Caco-2 (cell line): ENCODE measurements around the gene SLC11A2. TPM values are rescaled to one million over a fixed set of nuclear protein-coding genes. Genes with fewer than 3 reads are reported as not detected.

Experiments used
- BruUV-seq: library from RNA; stranded (reverse); fragments of 400-500 nt; replicated peaks from 2 replicates; lab custom pipeline; 2021; lab: Mats Ljungman, UMichigan
- CTCF ChIA-PET: fragments of 300-600 bp; sonication (Branson Sonifier 250); formaldehyde crosslinking; loops from one replicate; lab custom pipeline; 2022; ENCODE audit warnings: antibody characterized with exemption; lab: Charles Lee
- POLR2A ChIA-PET: fragments of 300-600 bp; sonication (Branson Sonifier 250); formaldehyde crosslinking; loops from one replicate; lab custom pipeline; 2022; ENCODE audit warnings: antibody characterized with exemption; lab: Charles Lee
- DNase-seq, 2 experiments: peaks; one replicate each; pipeline versions ENCODE4 v3.0.0 to v3.0.0-alpha.2; 2020 to 2022
- H3K27me3 ChIP-seq: replicated peaks from 2 replicates; pipeline ENCODE4 v1.6.0; 2011; ENCODE audit warnings: low read length; ENCODE audit not compliant: control insufficient read depth, insufficient read depth
- H3K36me3 ChIP-seq: 2 replicates; pipeline ENCODE4 v1.5.1; 2011; ENCODE audit warnings: low read length; ENCODE audit not compliant: control insufficient read depth, insufficient read depth
- H3K4me1 ChIP-seq: fragments of 250-450 bp; sonication (Bioruptor Pico); 2 replicates; pipeline ENCODE4 v1.5.1; 2020; ENCODE audit warnings: mild to moderate bottlenecking
- H3K4me3 ChIP-seq: 2 replicates; pipeline ENCODE4 v1.5.1; 2011; ENCODE audit warnings: low read depth, mild to moderate bottlenecking, control low read depth, low read length
- H3K9me3 ChIP-seq: fragments of 250-450 bp; sonication (Bioruptor Pico); 2 replicates; pipeline ENCODE4 v1.5.1; 2020; ENCODE audit warnings: mild to moderate bottlenecking, moderate library complexity
- H3K27ac Mint-ChIP-seq: one replicate; pipeline ENCODE4 v1.8.0; 2022; ENCODE audit warnings: mixed read lengths; ENCODE audit not compliant: unreplicated experiment
- H3K27me3 Mint-ChIP-seq: one replicate; pipeline ENCODE4 v1.8.0; 2022; ENCODE audit warnings: mixed read lengths; ENCODE audit not compliant: insufficient read depth, unreplicated experiment
- H3K36me3 Mint-ChIP-seq: one replicate; pipeline ENCODE4 v1.8.0; 2022; ENCODE audit warnings: mild to moderate bottlenecking, mixed read lengths; ENCODE audit not compliant: insufficient read depth, unreplicated experiment
- H3K4me1 Mint-ChIP-seq: one replicate; pipeline ENCODE4 v1.8.0; 2022; ENCODE audit warnings: low read depth, mixed read lengths; ENCODE audit not compliant: unreplicated experiment
- H3K4me3 Mint-ChIP-seq: one replicate; pipeline ENCODE4 v1.8.0; 2022; ENCODE audit warnings: mild to moderate bottlenecking, moderate library complexity, mixed read lengths; ENCODE audit not compliant: unreplicated experiment
- H3K9me3 Mint-ChIP-seq: one replicate; pipeline ENCODE4 v1.8.0; 2022; ENCODE audit warnings: mixed read lengths; ENCODE audit not compliant: unreplicated experiment
- intact Hi-C: fragments of 100-400 bp; cut with micrococcal nuclease; formaldehyde crosslinking; loops from one replicate; pipeline ENCODE4 v1.10.0; 2022; ENCODE audit not compliant: unreplicated experiment
- total RNA-seq: library from RNA; stranded (reverse); gene quantifications from 2 replicates; pipeline ENCODE4 v1.2.3, GENCODE V29; 2022
- TF ChIP-seq, protein P1 (sequence below), 2 experiments: fragments of 200-600 bp in 1 of 2; IDR thresholded peaks; 1 replicate in 1 of 2; 2 replicates in 1 of 2; pipeline versions ENCODE4 v1.5.1 to v1.8.0; 2011 to 2022; ENCODE audit warnings: antibody characterized with exemption in 1 of 2, control low read depth in 1 of 2, inconsistent platforms in 1 of 2, low read depth in 1 of 2, low read length in 1 of 2, mild to moderate bottlenecking in 1 of 2, moderate library complexity in 1 of 2; ENCODE audit not compliant: insufficient read depth in 1 of 2, severe bottlenecking in 1 of 2, unreplicated experiment in 1 of 2

SLC11A2 gene
- total RNA-seq, 1 experiment from 2014 or later: 115 TPM

DNA sequence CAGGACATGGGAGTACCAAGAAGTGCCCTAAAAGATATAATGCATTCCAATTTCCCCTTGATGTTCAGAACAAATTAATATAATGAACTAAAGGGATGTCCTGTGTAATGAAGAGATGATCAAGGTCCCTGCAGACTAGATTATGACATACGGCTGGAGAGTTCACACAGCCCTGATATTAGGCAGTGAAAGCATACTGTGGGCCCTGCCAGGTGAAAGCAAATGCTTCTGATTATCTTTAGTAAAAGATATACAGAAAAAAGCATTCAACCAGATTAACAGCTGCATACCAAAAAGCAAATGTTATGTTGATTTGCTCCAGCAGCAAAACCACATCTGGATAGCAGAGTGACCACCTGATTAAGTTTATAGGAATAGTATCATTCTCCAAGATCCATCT lies 61.8 kb downstream of the SLC11A2 start:
- peaks cover 26% of the 10 kb centered on the region for H3K4me1 Mint-ChIP-seq
- no peaks in the 10 kb centered on the region for H3K27me3 ChIP-seq
- no peak for DNase-seq
- H3K9me3 ChIP-seq: no peaks in the 10 kb centered on the region
- BruUV-seq: no TSS peak
- no peaks in the 10 kb centered on the region for H3K27me3 Mint-ChIP-seq
- peaks cover 24% of the 10 kb centered on the region for H3K4me1 ChIP-seq
- ChIA-PET POLR2A (no interaction called here), CTCF (no interaction called here)
- H3K36me3 Mint-ChIP-seq: no peaks in the 10 kb centered on the region
- no peak overlapping the region for H3K4me3 ChIP-seq
- intact Hi-C loops: no loop called here
- TF ChIP-seq, protein P1, sequence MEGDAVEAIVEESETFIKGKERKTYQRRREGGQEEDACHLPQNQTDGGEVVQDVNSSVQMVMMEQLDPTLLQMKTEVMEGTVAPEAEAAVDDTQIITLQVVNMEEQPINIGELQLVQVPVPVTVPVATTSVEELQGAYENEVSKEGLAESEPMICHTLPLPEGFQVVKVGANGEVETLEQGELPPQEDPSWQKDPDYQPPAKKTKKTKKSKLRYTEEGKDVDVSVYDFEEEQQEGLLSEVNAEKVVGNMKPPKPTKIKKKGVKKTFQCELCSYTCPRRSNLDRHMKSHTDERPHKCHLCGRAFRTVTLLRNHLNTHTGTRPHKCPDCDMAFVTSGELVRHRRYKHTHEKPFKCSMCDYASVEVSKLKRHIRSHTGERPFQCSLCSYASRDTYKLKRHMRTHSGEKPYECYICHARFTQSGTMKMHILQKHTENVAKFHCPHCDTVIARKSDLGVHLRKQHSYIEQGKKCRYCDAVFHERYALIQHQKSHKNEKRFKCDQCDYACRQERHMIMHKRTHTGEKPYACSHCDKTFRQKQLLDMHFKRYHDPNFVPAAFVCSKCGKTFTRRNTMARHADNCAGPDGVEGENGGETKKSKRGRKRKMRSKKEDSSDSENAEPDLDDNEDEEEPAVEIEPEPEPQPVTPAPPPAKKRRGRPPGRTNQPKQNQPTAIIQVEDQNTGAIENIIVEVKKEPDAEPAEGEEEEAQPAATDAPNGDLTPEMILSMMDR (IDR thresholded peaks at IDR 0.05; ENCODE audit: insufficient read depth in 1 of 2, low read depth in 1 of 2, low read length in 1 of 2, severe bottlenecking in 1 of 2, unreplicated experiment in 1 of 2): no peak
- no peak overlapping the region for H3K4me3 Mint-ChIP-seq
- H3K9me3 Mint-ChIP-seq: no peaks in the 10 kb centered on the region
- H3K27ac Mint-ChIP-seq: no peak overlapping the region
- no peaks in the 10 kb centered on the region for H3K36me3 ChIP-seq

DNA sequence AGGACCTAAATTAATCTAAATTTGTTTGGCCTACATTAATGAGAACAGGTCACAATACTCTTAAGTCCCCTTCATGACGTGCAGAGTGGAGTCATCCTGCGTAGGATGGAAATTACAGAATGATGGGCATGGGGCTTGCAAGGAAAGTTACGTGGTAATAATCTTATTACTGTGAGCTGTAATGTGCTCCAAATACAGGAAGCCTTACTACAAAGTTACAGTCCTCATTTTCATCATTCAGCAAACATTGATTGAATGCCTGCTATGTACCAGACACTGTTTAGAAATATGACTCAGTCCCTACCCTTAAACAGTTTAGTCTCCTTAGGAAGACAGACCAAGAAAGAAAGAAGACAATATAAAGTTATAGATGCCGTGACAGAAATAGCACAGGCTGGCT lies 64.5 kb downstream of the SLC11A2 start:
- TF ChIP-seq, protein P1 (IDR thresholded peaks at IDR 0.05; ENCODE audit: insufficient read depth in 1 of 2, low read depth in 1 of 2, low read length in 1 of 2, severe bottlenecking in 1 of 2, unreplicated experiment in 1 of 2): no peak
- no peak for DNase-seq
- peaks cover 26% of the 10 kb centered on the region for H3K4me1 ChIP-seq
- no peaks in the 10 kb centered on the region for H3K27me3 ChIP-seq
- CTCF ChIA-PET: no interaction called here
- Mint-ChIP-seq H3K27ac (no peak overlapping the region), H3K36me3 (no peaks in the 10 kb centered on the region), H3K27me3 (no peaks in the 10 kb centered on the region), H3K4me3 (no peak overlapping the region), H3K9me3 (no peaks in the 10 kb centered on the region), H3K4me1 (peaks cover 26% of the 10 kb centered on the region)
- H3K9me3 ChIP-seq: no peaks in the 10 kb centered on the region
- intact Hi-C loops: loop anchor here (2.0 kb wide), 1 partner anchor 25 kb away; no protein-coding TSS in a partner anchor
- no TSS peak for BruUV-seq
- no peaks in the 10 kb centered on the region for H3K36me3 ChIP-seq
- H3K4me3 ChIP-seq: no peak overlapping the region
- POLR2A ChIA-PET: no interaction called here

DNA sequence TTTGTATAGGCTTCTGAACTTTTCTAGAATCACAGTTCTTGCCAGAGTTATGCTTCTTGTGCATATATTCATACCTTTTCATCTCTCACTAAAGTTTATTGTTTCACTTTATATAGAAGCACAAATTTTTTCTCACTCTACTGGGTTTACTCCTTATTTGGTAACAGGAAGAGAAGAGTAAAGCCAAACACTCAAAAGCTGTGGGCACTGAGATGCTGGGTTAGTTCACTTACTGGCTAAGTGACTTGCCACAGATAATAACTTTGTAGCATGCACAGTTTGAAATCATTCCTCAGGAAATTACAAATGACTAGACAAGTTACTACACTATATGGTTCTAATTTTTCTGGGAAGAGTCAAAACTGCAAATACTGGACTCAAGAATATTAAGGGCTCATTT lies 66.1 kb downstream of the SLC11A2 start:
- H3K27ac Mint-ChIP-seq: no peak overlapping the region
- H3K36me3 Mint-ChIP-seq: no peaks in the 10 kb centered on the region
- no peaks in the 10 kb centered on the region for H3K36me3 ChIP-seq
- peaks cover 26% of the 10 kb centered on the region for H3K4me1 ChIP-seq
- BruUV-seq: no TSS peak
- H3K27me3 ChIP-seq: no peaks in the 10 kb centered on the region
- ChIA-PET POLR2A (no interaction called here), CTCF (interaction anchor here (1.0 kb wide), 1 partner anchor 68 kb away, joined by 3 read pairs; no protein-coding TSS in a partner anchor)
- no peaks in the 10 kb centered on the region for H3K27me3 Mint-ChIP-seq
- DNase-seq: no peak
- no peak overlapping the region for H3K4me3 ChIP-seq
- H3K9me3 ChIP-seq: no peaks in the 10 kb centered on the region
- TF ChIP-seq, protein P1 (IDR thresholded peaks at IDR 0.05; ENCODE audit: insufficient read depth in 1 of 2, low read depth in 1 of 2, low read length in 1 of 2, severe bottlenecking in 1 of 2, unreplicated experiment in 1 of 2): no peak
- no peaks in the 10 kb centered on the region for H3K9me3 Mint-ChIP-seq
- H3K4me1 Mint-ChIP-seq: peaks cover 26% of the 10 kb centered on the region
- H3K4me3 Mint-ChIP-seq: no peak overlapping the region
- intact Hi-C loops: loop anchor here (2.0 kb wide), 1 partner anchor 27 kb away; no protein-coding TSS in a partner anchor
